Gastrocnemius medialis (tissue), 4 donors: ENCODE data around the gene EPHB2. TPM values are rescaled to one million over a fixed set of nuclear protein-coding genes. Genes with fewer than 3 reads are reported as not detected.

ENCODE experiments used
- ATAC-seq, 2 donors: fragments of 150-250 bp; one replicate each; pipeline ENCODE4 v1.9.1; 2016
- DNase-seq, 2 donors: peaks; one replicate each; pipeline ENCODE4 v3.0.0-alpha.2; 2019
- H3K27ac ChIP-seq, 4 donors: fragments of 200-600 bp; sonication (generic); 1 replicate in 1 of 4; 2 replicates in 3 of 4; pipeline ENCODE4 v1.5.1; 2016 to 2018; ENCODE audit warnings: mild to moderate bottlenecking in 2 of 4, moderate library complexity in 1 of 4
- H3K27me3 ChIP-seq, 3 donors: fragments of 200-600 bp; sonication (generic) in 2 of 3; 1 replicate in 1 of 3; 2 replicates in 2 of 3; pipeline versions ENCODE4 v1.5.1 to v1.6.0; 2016 to 2019; ENCODE audit warnings: mild to moderate bottlenecking in 1 of 3, moderate library complexity in 1 of 3
- H3K36me3 ChIP-seq, 2 donors: fragments of 200-600 bp; sonication (generic) in 1 of 2; one replicate each; pipeline ENCODE4 v1.5.1; 2017 to 2018
- H3K4me1 ChIP-seq, 2 donors: fragments of 200-600 bp; sonication (generic) in 1 of 2; one replicate each; pipeline ENCODE4 v1.5.1; 2016 to 2017; ENCODE audit warnings: mild to moderate bottlenecking in 2 of 2
- H3K4me3 ChIP-seq, 4 donors: fragments of 200-600 bp; sonication (generic) in 3 of 4; 1 replicate in 1 of 4; 2 replicates in 3 of 4; pipeline ENCODE4 v1.5.1; 2016 to 2019; ENCODE audit warnings: mild to moderate bottlenecking in 2 of 4
- H3K9me3 ChIP-seq, 3 donors: fragments of 200-600 bp; sonication (generic) in 2 of 3; 1 replicate in 1 of 3; 2 replicates in 2 of 3; pipeline ENCODE4 v1.5.1; 2016 to 2019
- POLR2A ChIP-seq, 2 donors: fragments of 450-650 bp; IDR thresholded peaks; one replicate each; pipeline ENCODE4 v1.6.1; 2017; ENCODE audit warnings: antibody characterized with exemption in 2 of 2, mild to moderate bottlenecking in 2 of 2, moderate library complexity in 2 of 2
- in situ Hi-C, 4 donors: fragments of 200-750 bp; cut with MboI; loops; one replicate each; pipeline versions ENCODE4 v1.15.0 to v1.8.0; 2017; ENCODE audit warnings: low sequenced_read_pairs in 4 of 4
- intact Hi-C: fragments of 100-400 bp; cut with DNase I; formaldehyde crosslinking; loops from one replicate; pipeline ENCODE4 v1.15.1; 2023; ENCODE audit warnings: low total_unique reads
- total RNA-seq, 4 donors: library from RNA; depleted of rRNA; stranded (reverse); fragments of >200 nt; gene quantifications; one replicate each; pipeline versions ENCODE4 v1.1.0 to v1.2.3, GENCODE V29; 2016
- TF ChIP-seq, protein P1 (sequence below), 5 experiments: fragments of 450-650 bp in 3 of 5; fragments of 200-600 bp in 2 of 5; sonication (generic) in 2 of 5; IDR thresholded peaks in 4 of 5; conservative IDR thresholded peaks in 1 of 5; 1 replicate in 4 of 5; 2 replicates in 1 of 5; pipeline ENCODE4 v1.5.1; 2016 to 2019; ENCODE audit warnings: antibody characterized with exemption in 5 of 5, mild to moderate bottlenecking in 3 of 5, moderate library complexity in 3 of 5

The EPHB2 gene
- total RNA-seq, 4 donors from 2014 or later = 0.07 to 0.58 (median 0.24) TPM; not detected in 1

DNA sequence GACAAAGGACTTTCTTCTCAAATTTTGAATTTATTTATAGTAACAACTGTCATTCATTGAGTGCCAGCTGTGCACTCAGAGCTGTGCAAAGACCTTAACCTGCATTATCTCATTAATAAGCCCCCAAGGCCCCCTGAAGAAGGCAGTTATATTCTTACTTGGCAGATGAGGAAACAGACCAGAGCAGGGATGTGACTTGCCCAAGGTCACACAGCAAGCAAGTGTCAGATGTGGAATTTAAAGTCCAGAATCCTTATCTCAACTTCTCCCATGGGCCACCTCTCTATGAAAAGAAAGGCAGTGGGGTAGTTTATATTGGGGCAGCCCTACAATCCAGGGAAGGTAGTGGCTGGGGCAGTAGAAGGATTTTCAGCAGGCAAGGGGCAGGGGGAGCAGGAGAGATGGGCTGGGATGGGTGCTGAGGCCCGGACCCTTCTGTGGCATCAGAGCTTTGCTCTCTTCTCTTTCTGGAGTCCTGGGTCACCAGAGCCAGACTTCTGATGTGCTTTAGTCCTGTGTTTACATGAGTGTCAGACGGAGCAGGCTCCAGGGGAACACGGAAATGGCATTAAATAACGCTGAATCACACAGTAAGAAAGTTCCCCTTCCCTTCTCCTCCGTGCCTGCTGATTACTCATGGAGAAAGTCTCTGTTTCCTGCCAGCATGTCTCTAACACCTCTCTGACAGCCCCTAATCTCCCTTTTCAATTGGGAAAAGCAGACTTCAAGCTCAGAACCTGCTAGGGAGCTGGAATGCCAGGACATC, 39.5 kb downstream of the EPHB2 start:
- TF ChIP-seq, protein P1, sequence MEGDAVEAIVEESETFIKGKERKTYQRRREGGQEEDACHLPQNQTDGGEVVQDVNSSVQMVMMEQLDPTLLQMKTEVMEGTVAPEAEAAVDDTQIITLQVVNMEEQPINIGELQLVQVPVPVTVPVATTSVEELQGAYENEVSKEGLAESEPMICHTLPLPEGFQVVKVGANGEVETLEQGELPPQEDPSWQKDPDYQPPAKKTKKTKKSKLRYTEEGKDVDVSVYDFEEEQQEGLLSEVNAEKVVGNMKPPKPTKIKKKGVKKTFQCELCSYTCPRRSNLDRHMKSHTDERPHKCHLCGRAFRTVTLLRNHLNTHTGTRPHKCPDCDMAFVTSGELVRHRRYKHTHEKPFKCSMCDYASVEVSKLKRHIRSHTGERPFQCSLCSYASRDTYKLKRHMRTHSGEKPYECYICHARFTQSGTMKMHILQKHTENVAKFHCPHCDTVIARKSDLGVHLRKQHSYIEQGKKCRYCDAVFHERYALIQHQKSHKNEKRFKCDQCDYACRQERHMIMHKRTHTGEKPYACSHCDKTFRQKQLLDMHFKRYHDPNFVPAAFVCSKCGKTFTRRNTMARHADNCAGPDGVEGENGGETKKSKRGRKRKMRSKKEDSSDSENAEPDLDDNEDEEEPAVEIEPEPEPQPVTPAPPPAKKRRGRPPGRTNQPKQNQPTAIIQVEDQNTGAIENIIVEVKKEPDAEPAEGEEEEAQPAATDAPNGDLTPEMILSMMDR (IDR thresholded peaks at IDR 0.05 in 4 of 5, conservative IDR thresholded peaks at IDR 0.05 in 1 of 5) = no peak
- TF ChIP-seq POLR2A (IDR thresholded peaks at IDR 0.05) = no peak
- peak; percentile 46 to 83 for ATAC-seq
- H3K36me3 ChIP-seq = no peaks in the 10 kb centered on the region
- DNase-seq = peak in 1 of 2 donors; percentile 34
- H3K4me3 ChIP-seq = no peak overlapping the region
- H3K4me1 ChIP-seq = no peaks in the 10 kb centered on the region
- no peaks in the 10 kb centered on the region for H3K27me3 ChIP-seq
- in situ Hi-C loops = no loop called here
- H3K9me3 ChIP-seq = no peaks in the 10 kb centered on the region
- intact Hi-C loops = no loop called here
- peak overlapping the region in 1 of 4 donors; percentile 14 for H3K27ac ChIP-seq

DNA sequence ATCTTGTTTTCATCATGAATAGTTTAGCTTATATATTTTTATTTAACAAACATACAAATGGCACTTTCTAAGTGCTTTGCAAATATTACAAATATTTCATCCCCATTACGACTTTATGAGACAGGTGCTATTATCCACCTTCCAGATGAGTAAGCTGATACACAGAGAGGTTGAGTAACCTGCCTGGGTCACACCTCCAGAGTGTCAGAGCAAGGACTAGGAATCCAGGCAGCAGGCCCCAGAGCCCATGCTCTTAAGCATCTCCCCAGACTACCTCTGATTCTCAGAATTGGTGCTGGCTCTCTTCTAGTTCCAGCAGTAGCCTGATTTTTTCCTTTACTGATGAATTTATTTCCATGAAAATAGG, 40.0 kb downstream of the EPHB2 start:
- in situ Hi-C loops (no loop called here), intact Hi-C loops (no loop called here)
- TF ChIP-seq, protein P1 (IDR thresholded peaks at IDR 0.05 in 4 of 5, conservative IDR thresholded peaks at IDR 0.05 in 1 of 5) = no peak
- TF ChIP-seq POLR2A (IDR thresholded peaks at IDR 0.05) = no peak
- H3K9me3 ChIP-seq = no peaks in the 10 kb centered on the region
- DNase-seq (no peak), ATAC-seq (no peak)
- no peaks in the 10 kb centered on the region for H3K27me3 ChIP-seq
- H3K27ac ChIP-seq = peak overlapping the region in 1 of 4 donors; percentile 3
- H3K4me1 ChIP-seq = no peaks in the 10 kb centered on the region
- H3K4me3 ChIP-seq = no peak overlapping the region
- H3K36me3 ChIP-seq = no peaks in the 10 kb centered on the region

DNA sequence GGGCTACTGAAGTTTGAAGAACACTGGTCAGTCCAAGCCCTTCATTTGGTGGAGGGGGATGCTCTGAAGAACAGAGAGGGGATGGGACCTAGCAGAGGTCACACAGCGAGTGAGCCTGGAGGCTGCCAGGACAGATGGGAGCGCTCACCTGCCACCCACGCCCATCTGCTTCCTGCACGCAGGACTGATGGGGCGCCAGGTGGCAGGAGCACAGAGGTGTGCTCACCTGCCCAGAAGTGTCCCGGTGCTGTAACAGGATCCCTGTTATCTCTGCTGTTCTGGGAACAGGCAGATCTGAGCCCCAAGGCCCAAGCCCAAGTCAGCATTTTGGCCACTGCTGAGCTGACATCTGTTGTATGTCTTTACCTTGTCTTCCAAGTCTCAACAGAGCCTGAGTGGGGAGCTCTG, 40.5 kb downstream of the EPHB2 start:
- intact Hi-C loops = no loop called here
- H3K4me3 ChIP-seq = no peak overlapping the region
- H3K27ac ChIP-seq = no peak overlapping the region
- ATAC-seq (no peak), DNase-seq (no peak)
- H3K27me3 ChIP-seq = no peaks in the 10 kb centered on the region
- H3K4me1 ChIP-seq = no peaks in the 10 kb centered on the region
- H3K9me3 ChIP-seq = no peaks in the 10 kb centered on the region
- in situ Hi-C loops = no loop called here
- no peaks in the 10 kb centered on the region for H3K36me3 ChIP-seq
- TF ChIP-seq POLR2A (IDR thresholded peaks at IDR 0.05) = no peak
- TF ChIP-seq, protein P1 (IDR thresholded peaks at IDR 0.05 in 4 of 5, conservative IDR thresholded peaks at IDR 0.05 in 1 of 5) = no peak

DNA sequence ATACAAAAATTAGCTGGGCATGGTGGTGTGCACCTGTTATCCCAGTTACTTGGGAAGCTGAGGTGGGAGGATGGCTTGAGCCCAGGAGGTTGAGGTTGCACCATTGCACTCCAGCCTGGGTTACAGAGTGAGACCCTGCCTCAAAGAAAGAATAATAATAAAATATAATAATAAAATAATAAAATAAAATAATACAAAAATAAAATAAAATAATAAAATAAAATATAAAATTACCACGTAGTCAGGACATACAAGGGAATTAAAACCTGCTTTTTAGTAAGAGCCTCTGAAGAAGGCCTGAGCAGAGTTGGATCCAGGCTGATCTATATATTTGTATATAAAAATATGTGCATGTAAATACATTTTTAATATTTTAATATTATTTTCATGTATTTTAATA, 41.7 kb downstream of the EPHB2 start:
- ATAC-seq (no peak), DNase-seq (no peak)
- Histone ChIP-seq H3K27ac (no peak overlapping the region), H3K4me1 (no peaks in the 10 kb centered on the region), H3K4me3 (no peak overlapping the region), H3K9me3 (no peaks in the 10 kb centered on the region), H3K36me3 (no peaks in the 10 kb centered on the region), H3K27me3 (no peaks in the 10 kb centered on the region)
- intact Hi-C loops (no loop called here), in situ Hi-C loops (no loop called here)
- no peak for TF ChIP-seq POLR2A (IDR thresholded peaks at IDR 0.05)
- TF ChIP-seq, protein P1 (IDR thresholded peaks at IDR 0.05 in 4 of 5, conservative IDR thresholded peaks at IDR 0.05 in 1 of 5) = no peak
